HG03558 (cell line): Measurements from ENCODE around the gene BCR.

ENCODE experiments used
- ATAC-seq: cut with Tn5 transposase; IDR thresholded peaks from one replicate; pipeline ENCODE4 v1.9.1; 2021; ENCODE audit warnings: moderate number of reproducible peaks; ENCODE audit not compliant: unreplicated experiment; ENCODE audit errors: extremely low read depth

Gene BCR

DNA sequence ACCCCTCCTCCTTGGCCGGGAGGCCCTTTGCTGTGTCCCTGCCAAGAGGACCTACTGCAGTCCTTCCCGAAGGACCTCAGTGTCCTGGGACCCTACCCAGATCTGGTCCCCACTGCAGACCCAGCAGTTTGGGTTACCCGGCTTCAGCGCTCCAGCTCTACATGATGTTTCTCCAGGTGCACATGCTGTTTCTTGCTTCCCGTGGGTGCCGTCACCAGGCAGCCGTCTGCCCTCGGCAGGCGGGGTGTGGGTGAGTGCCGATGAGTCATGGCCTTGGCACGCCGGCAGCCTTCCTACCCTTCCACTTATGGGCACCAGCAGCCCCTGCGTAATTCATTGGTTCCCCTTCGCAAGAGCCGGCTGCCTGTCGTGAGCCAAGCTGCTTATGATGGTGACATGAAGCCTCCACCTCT is 101.8 kb downstream of the BCR start:
- no peak for ATAC-seq

DNA sequence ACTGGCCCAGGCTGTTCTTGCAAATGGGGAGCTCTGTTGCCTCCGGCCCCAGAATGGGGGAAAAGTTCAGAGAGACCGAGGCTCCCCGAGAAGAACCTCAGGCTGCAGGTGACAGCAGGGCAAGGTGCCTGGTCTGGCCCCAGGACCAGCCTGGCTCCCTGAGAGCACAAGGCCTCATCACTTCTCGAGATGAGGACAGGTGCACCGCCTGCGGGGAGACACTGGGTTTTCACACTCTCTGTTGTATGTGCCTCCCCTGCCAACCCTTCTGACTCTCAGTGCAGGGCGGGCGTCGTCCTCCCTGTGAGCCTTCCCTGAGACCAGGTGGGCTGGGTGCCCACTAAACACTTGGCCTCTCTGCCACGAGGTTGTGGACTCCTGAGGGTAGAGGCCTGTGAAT is 102.2 kb downstream of the BCR start:
- ATAC-seq: no peak

DNA sequence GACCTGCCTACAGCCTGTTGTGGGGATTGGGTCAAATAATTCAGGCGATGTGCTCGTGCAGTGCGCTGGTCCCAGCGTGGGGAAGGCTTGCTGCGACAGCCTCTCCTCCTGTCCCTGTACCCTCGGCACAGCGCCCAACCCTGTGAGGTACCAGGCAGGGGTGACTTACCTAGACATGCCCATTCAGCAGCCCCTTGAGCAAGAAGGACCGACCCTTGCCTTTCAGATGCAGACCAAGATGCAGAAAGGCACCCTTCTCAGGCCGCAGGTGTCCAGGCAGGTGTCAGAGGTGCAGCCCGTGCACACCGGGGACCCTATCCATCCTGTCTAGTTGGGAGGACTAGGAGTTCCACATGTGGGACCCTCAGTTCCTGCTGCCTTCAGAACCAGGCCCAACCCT is 102.7 kb downstream of the BCR start:
- no peak for ATAC-seq

DNA sequence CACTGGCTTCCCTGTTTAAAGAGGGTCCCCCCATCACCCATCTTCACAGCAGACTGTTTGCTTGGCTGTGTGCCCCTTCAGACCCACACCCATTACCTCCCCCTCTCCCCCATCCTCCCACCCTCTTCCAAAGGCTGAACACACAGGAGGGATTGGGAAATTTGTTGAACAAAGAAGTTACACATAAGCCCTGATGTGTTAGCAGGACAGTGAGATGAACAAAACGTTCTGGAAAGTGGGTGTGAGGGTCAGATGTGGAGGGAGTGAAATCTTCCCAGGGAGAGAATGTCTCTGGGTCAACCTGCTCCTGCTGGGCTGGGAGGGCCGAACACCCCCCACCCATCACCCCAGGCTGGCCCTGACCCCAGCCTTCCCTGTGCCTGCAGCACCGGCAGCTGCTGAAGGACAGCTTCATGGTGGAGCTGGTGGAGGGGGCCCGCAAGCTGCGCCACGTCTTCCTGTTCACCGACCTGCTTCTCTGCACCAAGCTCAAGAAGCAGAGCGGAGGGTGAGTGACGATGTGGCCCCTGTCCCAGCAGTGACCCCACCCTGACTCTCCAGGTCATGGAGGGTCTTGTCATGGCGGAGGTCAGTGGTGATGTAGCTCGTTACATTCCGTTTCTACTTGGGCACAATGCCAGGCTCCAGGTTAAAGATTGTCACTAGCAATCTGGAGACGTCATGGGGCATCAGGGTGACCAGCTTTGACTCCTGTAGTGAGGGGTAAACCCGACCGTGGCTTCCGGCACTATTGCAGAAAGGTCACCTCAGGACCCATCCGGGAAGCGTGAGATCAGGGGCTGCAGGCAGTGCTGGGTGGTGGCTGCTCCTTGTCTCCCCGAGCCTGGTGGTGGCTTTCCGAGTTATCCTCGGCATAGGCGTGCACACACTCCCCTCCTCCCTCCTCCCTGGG is 103.5 kb downstream of the BCR start:
- ATAC-seq: no peak

DNA sequence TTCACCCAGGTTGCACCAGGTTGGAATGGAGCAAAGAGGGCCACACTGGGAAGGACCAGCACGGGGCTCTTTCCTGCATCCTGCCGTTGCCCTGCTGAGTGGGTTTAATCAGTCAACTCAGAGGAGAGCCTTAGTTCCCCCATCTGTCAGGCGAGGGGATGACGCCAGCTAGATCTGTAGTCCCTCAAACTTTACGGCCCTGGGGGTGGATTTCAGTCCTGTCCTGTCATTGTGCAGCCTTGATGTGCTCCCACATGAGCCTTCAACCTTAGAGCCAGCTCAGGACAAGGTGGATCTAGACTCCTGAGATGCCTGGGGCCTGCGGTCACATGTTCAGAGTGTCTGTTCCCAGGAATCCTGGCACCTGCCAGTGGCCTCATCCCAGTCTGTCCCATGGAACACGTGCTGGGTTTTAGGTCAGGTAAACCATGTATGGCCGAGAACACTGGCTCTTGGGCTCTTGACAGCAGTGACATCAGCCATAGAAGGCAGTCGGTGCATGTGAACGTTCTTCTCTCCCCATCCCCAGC is 104.3 kb downstream of the BCR start:
- no peak for ATAC-seq

DNA sequence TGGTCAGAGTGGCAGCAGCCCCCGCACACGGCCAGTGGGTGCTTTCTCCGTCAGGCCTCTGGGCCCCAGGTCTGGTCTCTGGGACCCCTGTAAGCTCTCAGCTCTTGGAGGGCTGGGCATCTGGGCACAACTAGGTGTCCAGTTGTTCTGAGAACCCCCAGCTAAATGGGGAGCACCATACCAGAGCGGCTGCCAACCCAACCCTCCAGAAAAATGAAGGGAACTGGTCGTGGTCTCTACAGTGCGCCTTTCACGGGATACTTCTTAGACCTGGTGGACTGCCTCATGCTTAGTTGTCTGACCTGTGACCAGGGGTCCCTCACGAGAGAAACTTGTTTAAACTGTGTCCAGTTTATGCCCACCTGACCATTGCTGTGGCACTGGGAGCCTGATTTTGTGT is 104.9 kb downstream of the BCR start:
- ATAC-seq: no peak

DNA sequence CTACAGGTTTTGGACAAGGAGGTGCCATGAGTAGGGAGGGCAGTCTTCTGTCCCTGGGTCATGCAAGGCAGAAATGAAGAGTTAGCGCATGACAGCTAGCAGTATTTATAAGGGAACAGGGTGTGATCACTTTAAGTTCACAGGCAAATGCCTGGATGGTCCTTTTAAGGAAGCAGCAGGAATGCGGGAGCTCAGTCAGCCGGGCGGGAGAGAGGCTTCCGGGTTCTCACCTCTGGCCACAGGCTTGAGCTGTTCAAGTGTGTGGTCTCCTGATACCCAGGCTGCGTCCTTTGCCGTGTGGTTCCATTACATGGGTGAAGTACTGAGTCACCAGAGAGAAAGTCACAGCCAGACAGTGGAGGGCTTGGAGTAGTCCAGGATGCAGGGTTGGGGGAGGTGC is 105.4 kb downstream of the BCR start:
- no peak for ATAC-seq

DNA sequence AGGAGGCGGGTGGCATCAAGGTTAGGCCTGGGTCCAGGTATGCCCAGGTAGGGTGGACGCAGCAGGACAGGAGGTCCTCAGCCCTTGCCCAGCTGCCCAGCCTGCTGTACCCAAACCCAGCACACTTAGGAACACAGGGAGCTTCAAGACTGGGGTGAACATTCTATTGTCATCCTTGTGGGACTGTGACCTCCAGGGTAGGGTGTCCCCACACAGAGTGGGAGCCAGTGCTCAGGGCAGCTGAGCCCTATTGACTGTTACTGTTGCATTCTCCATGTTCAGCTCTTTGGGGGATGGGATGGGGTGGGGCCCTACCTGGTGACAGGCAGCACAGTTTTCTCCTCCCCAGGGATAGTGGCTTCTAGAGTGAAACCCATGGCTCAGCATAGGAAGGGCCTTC is 106.0 kb downstream of the BCR start:
- no peak for ATAC-seq

DNA sequence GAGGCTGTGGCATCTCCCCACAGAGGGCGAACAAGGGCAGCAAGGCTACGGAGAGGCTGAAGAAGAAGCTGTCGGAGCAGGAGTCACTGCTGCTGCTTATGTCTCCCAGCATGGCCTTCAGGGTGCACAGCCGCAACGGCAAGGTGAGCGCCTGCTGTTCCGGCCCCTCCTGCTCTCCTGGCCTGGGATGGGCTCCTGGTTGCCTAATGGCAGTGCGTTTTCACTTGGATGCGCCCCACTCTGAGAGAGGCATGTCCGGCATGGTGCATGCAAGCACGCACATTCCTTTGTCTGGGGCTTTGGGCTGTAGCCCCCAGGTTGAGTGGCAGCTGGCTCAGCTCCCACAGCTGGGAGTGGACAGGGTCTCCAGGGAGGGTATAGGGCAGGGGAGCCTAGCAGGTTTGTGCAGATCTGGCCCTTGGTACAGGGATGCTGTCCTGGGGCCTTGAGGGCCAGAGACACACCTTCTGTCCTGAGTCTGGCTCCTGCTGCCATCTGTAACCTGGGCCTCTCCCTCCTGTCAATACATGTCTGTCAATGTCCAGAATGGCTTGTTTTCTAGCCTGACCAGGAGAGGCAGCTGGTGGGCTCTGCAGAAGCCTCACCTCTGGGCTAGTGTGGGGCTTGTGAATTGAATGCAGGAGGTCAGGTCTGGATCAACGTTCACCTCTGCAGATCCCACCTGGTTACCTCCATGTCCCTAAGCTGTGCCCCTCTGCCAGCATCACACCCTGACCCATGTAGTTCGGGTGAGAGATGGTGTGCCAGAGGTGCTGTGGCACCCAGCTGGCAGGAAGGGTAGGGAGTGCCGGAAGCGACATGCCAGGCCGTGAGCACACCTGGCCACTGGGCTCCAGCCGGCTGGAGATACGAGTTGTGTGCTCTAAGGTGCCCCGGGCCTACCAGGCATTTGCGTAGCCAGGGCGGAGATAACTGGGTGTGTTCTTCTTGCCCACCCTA is 107.1 kb downstream of the BCR start:
- ATAC-seq: no peak

DNA sequence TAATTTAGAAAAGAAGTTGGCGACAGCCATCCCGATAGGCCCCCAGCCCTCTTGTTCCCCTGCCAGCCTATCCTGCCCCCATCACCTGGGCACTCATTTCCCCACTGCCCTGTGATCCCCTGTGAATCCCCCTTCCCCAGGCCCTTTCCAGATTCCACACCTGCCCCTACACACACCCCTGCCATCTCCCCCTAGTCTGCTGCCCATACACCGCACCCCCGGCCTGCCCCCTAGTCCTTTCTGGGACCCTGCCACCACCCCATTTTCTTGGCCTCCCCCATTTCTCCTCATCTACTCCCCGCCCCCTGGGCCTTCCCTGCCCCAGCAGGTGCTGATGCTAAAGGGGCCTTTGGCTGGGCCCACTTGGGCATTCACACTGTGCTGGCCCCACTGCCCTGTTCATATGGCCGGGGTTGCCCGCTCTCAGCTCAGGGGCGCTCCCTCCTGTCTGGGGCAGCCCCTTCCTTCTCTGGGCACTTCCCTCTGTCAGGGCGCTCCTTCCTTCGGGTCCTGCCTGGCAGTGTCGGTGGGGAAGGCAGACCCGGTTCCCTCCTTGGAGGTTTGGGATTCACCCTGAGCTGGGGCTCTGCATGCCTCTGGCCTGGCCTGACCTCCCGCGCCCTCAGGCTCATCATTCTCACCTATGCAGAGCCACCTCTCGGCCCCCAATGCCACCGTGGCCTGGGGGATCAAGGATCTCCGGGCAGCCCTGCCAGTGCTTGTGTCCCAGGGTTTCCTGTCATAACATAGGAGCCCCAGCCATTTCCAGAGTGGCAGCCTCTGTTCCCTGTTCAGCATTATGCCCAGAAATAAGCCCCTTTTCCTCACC is 108.2 kb downstream of the BCR start:
- no peak for ATAC-seq

DNA sequence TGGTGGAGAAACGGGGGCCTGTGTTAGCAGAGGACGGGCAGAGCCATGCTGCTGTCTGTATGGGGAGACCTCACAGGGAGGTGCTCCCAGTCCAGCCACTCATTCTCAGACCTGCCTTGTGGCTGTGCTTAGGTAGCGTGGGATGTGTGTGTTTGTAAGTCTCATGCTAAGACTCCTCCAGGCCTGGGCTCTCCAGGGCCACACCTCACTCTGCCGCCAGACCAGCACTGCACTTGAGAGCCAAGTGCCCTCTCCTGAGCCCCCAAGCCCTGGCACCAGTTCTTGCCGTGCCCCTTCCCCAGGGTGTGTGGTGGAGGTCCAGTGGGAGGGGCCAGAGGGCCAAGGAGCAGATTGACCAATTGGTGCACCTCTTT is 108.8 kb downstream of the BCR start:
- ATAC-seq: no peak

DNA sequence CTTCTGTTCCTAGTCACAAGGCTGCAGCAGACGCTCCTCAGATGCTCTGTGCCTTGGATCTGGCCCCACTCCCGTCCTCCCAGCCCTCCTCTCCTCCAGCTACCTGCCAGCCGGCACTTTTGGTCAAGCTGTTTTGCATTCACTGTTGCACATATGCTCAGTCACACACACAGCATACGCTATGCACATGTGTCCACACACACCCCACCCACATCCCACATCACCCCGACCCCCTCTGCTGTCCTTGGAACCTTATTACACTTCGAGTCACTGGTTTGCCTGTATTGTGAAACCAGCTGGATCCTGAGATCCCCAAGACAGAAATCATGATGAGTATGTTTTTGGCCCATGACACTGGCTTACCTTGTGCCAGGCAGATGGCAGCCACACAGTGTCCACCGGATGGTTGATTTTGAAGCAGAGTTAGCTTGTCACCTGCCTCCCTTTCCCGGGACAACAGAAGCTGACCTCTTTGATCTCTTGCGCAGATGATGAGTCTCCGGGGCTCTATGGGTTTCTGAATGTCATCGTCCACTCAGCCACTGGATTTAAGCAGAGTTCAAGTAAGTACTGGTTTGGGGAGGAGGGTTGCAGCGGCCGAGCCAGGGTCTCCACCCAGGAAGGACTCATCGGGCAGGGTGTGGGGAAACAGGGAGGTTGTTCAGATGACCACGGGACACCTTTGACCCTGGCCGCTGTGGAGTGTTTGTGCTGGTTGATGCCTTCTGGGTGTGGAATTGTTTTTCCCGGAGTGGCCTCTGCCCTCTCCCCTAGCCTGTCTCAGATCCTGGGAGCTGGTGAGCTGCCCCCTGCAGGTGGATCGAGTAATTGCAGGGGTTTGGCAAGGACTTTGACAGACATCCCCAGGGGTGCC is 109.8 kb downstream of the BCR start:
- ATAC-seq: no peak

DNA sequence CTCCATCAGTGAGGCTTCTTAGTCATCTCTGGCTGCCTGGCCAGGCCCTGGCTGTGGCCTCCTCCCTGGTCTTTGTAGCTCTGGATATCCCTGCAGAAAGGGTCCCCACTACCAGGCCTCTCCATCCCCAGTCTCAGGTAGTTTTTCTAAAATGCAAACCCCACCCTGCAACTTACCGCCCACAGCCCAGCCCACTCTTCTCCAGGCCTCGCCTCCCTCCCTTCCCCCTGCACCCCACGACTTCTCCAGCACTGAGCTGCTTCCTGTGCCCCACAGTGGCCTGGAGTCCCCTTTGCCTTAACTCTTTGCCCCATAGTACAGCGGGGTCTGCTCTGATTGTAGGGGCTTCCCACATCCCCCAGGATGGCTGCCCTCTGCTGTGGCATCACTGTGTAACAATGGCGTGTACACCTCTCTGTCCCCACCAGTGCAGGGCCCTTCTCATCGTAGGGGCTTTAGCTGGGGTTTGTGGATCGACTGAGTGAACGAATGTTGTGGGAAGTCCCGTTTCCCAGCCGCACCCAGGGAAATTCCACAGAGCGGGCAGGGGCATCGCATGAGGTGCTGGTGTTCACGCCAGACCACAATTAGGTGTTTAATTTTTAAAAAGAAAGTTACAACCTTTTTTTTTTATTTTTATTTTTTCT is 111.6 kb downstream of the BCR start:
- no peak for ATAC-seq

DNA sequence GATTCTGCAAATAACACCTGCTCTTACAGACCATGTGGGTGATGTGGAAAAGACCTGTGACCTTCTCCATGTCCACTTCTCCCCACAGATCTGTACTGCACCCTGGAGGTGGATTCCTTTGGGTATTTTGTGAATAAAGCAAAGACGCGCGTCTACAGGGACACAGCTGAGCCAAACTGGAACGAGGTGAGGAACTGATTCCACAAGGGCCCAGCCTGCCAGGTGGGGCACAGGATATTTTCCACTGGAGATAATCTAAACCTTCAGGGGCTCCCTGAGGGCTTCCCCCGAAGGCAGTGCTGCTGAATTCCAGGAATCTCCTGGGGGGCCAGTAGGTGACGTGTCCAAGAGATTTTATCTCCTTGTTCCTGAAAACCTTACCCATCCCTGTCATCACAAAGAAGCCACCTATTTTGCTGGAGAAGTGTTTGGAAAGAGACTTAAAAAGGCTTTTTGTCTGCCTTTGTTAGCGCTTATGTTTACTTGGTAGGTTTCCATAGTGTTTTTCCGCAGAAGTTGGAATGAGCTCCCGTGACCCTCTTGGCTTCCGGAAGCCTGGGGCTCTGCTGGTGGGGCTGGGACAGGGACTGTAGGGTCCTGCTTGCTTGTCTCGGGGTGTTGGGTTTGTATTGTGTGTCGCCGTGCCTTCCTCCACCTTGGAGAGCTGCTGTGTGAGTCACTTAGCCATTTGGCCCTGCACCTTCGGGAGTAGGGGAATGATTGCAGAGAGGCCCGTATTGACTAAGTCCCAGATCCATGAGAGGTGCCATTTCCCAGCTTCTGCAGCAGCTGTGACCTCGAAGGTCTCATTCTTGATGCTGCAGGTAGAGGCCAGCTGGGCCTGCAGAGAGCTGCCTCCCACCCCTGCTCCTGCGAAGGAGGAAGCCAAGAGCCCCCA is 112.4 kb downstream of the BCR start:
- ATAC-seq: no peak

DNA sequence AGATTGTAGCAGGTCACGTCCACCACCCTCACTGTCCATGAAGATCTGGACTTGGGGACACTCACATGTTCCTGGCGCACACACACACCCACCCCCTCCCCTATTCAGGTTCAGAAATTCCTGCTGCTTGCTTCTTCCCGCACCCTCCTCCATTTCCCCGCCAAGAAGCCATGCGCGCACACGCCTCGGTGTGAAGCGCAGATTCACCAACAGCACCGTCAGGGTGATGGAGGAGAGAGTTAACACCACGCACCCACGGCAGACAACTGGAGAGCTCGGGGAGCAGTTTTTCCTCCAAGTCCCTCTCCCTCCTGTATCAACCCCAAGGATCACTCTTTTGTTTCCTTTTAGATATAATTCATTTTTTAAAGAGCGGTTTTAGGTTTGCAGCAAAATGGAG is 113.4 kb downstream of the BCR start:
- ATAC-seq: no peak

DNA sequence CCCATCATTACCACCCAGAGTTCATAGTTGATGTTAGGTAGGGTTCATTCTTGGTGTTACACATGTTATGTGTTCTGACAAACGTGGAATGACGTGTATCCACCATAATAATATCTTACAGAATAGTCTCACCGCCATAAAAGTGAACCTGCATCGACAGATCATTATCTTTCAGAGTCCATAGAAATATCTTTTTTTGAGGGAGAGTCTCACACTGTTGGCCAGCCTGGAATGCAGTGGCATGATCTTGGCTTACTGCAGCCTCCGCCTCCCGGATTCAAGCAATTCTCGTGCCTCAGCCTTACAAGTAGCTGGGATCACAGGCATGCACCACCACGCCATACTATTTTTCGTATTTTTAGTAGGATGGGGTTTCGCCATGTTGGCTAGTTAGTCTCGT is 113.9 kb downstream of the BCR start:
- ATAC-seq: no peak

DNA sequence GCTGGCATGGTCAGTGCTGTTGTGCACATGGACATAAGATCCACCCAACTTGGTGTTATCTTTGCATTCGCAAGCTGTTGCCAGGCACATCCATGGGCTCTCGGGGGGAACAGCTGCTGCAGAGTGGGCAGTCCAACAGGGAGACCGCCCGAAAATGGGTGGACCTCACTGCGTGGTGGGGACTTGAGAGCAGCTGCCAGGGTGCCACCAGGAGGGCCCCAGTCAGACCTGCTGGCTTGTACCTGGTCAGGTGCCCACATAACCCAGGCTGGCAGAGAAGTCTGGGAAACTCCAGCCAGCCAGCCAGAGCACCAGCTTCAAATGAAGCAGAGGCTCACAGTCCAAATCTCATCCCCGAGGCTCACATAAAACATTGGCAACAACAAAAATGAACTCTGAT is 120.2 kb downstream of the BCR start:
- no peak for ATAC-seq

DNA sequence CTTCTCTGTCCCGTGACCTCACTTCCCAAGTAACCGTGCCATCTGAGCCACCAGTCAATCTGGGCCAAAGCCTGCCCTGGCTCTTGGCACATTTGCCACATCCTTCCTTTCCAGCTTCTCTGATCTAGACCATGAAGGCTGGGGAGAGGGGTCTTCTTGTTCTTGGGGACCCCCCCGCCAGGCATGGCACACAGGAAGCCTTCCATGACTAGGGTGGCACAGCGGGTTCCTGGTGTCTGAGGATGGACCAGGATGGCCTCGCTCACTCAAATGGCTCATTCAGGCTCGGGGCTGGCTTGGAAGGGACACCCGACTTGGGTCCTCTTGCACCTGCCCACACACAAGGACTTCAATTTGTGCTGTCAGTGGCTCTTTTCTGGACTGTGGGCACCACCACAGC is 121.3 kb downstream of the BCR start:
- no peak for ATAC-seq
